Measurements from ENCODE around the gene TBP.

- TF ChIP-seq EZH2phosphoT487 (IDR thresholded peaks at IDR 0.05; ENCODE audit: insufficient read depth, low read depth) (no peak), EZH2 (IDR thresholded peaks at IDR 0.05; ENCODE audit: insufficient read depth, poor library complexity, severe bottlenecking) (no peak)
Observed at GRCh38 chr6:170532867-170533488, 21.2 kb upstream of the TBP start.

All from GM23248 (cell line).